Tibial nerve (tissue), 4 donors: Measurements from ENCODE around the gene EFNA5. TPM values are rescaled to one million over a fixed set of nuclear protein-coding genes. Genes with fewer than 3 reads are reported as not detected.

Experiments used
- DNase-seq, 2 donors: peaks; one replicate each; pipeline ENCODE4 v3.0.0-alpha.2; 2019; ENCODE audit warnings: low spot score in 2 of 2
- H3K27ac ChIP-seq, 4 donors: fragments of 200-600 bp; sonication (generic) in 3 of 4; one replicate each; pipeline ENCODE4 v1.5.1; 2017 to 2019; ENCODE audit warnings: mild to moderate bottlenecking in 1 of 4
- H3K27me3 ChIP-seq, 2 donors: fragments of 200-600 bp; sonication (generic) in 1 of 2; one replicate each; pipeline versions ENCODE4 v1.5.1 to v1.6.0; 2017 to 2019
- H3K36me3 ChIP-seq, 3 donors: fragments of 200-600 bp; sonication (generic); one replicate each; pipeline ENCODE4 v1.5.1; 2018 to 2019
- H3K4me1 ChIP-seq, 4 donors: fragments of 200-600 bp; sonication (generic) in 3 of 4; one replicate each; pipeline ENCODE4 v1.5.1; 2017 to 2019
- H3K4me3 ChIP-seq, 4 donors: fragments of 200-600 bp; sonication (generic) in 3 of 4; one replicate each; pipeline ENCODE4 v1.5.1; 2017 to 2019; ENCODE audit warnings: mild to moderate bottlenecking in 1 of 4, moderate library complexity in 1 of 4
- H3K9me3 ChIP-seq, 4 donors: fragments of 200-600 bp; sonication (generic) in 3 of 4; one replicate each; pipeline ENCODE4 v1.5.1; 2017 to 2019
- CTCF ChIP-seq, 5 experiments: fragments of 200-600 bp in 3 of 5; fragments of 450-650 bp in 2 of 5; sonication (generic) in 3 of 5; IDR thresholded peaks; one replicate each; pipeline ENCODE4 v1.5.1; 2016 to 2019; ENCODE audit warnings: antibody characterized with exemption in 5 of 5, mild to moderate bottlenecking in 3 of 5, moderate library complexity in 2 of 5
- EP300 ChIP-seq, 2 donors: sonication (generic); formaldehyde crosslinking; IDR thresholded peaks; one replicate each; pipeline ENCODE4 v1.6.1; 2017; ENCODE audit warnings: antibody characterized with exemption in 2 of 2, mild to moderate bottlenecking in 1 of 2
- POLR2A ChIP-seq, 2 donors: fragments of 450-650 bp; IDR thresholded peaks; one replicate each; pipeline ENCODE4 v1.6.1; 2017; ENCODE audit warnings: antibody characterized with exemption in 2 of 2, mild to moderate bottlenecking in 2 of 2, moderate library complexity in 2 of 2
- WGBS, 2 donors: methylation state at CpG; one replicate each; pipeline ENCODE4 v1.1.5; 2018; 5-methylcytosine and 5-hydroxymethylcytosine counted together
- total RNA-seq, 4 donors: library from RNA; depleted of rRNA; stranded (reverse); fragments of >200 nt; gene quantifications; one replicate each; pipeline ENCODE4 v1.1.0, GENCODE V29; 2016

EFNA5 gene
- total RNA-seq, 4 donors from 2014 or later = 6.3 to 10.2 (median 6.9) TPM

- H3K27ac ChIP-seq = no peak overlapping the region
- DNase-seq = no peak
- H3K27me3 ChIP-seq = no peaks in the 10 kb centered on the region
- TF ChIP-seq CTCF (IDR thresholded peaks at IDR 0.05) (no peak), POLR2A (IDR thresholded peaks at IDR 0.05) (no peak)
- whole genome bisulfite sequencing, 2 donors = 98 to 100% methylated on average over 2 of the region's 2 CpGs
- no peaks in the 10 kb centered on the region for H3K36me3 ChIP-seq
- H3K4me3 ChIP-seq = no peak overlapping the region
- H3K4me1 ChIP-seq = peaks cover 0 to 2% (median 0%) of the 10 kb centered on the region in 4 donors
- H3K9me3 ChIP-seq = no peaks in the 10 kb centered on the region
These were observed 306.1 kb downstream of the EFNA5 start for GRCh38 chr5:107364443-107365319.

GRCh38 chr5:107363768-107364167 is 307.0 kb downstream of the EFNA5 start:
- TF ChIP-seq POLR2A (IDR thresholded peaks at IDR 0.05) (no peak), EP300 (IDR thresholded peaks at IDR 0.05) (no peak), CTCF (IDR thresholded peaks at IDR 0.05) (no peak)
- Histone ChIP-seq H3K4me3 (no peak overlapping the region), H3K27ac (no peak overlapping the region), H3K36me3 (no peaks in the 10 kb centered on the region), H3K27me3 (no peaks in the 10 kb centered on the region), H3K9me3 (no peaks in the 10 kb centered on the region), H3K4me1 (peaks cover 0 to 11% (median 0%) of the 10 kb centered on the region in 4 donors)
- DNase-seq = no peak
- 84 to 85% methylated on average over 3 of the region's 3 CpGs for WGBS, 2 donors

- peak in 1 of 2 donors; percentile 67 for DNase-seq
- Histone ChIP-seq H3K4me1 (peaks cover 0 to 12% (median 0%) of the 10 kb centered on the region in 4 donors), H3K27ac (no peak overlapping the region), H3K9me3 (no peaks in the 10 kb centered on the region), H3K27me3 (no peaks in the 10 kb centered on the region), H3K4me3 (no peak overlapping the region), H3K36me3 (no peaks in the 10 kb centered on the region)
- WGBS, 2 donors = 73 to 79% methylated on average over 4 of the region's 4 CpGs
- TF ChIP-seq EP300 (IDR thresholded peaks at IDR 0.05) (peak in 1 of 2 donors; percentile 78), CTCF (IDR thresholded peaks at IDR 0.05) (no peak), POLR2A (IDR thresholded peaks at IDR 0.05) (no peak)
These were observed 308.8 kb downstream of the EFNA5 start for GRCh38 chr5:107361945-107362344.

- Histone ChIP-seq H3K4me3 (no peak overlapping the region), H3K4me1 (peaks cover 0 to 12% (median 0%) of the 10 kb centered on the region in 4 donors), H3K27ac (no peak overlapping the region), H3K36me3 (no peaks in the 10 kb centered on the region), H3K27me3 (no peaks in the 10 kb centered on the region), H3K9me3 (no peaks in the 10 kb centered on the region)
- no peak for DNase-seq
- 55 to 59% methylated on average over 2 of the region's 2 CpGs for WGBS, 2 donors
- TF ChIP-seq CTCF (IDR thresholded peaks at IDR 0.05) (no peak), EP300 (IDR thresholded peaks at IDR 0.05) (no peak), POLR2A (IDR thresholded peaks at IDR 0.05) (no peak)
These were observed 310.9 kb downstream of the EFNA5 start for GRCh38 chr5:107359916-107360234.

- Histone ChIP-seq H3K4me1 (peaks cover 0 to 12% (median 0%) of the 10 kb centered on the region in 4 donors), H3K27ac (no peak overlapping the region), H3K27me3 (no peaks in the 10 kb centered on the region), H3K36me3 (no peaks in the 10 kb centered on the region), H3K4me3 (no peak overlapping the region), H3K9me3 (no peaks in the 10 kb centered on the region)
- 60 to 63% methylated on average over 6 of the region's 6 CpGs for WGBS, 2 donors
- DNase-seq = no peak
- no peak for TF ChIP-seq POLR2A (IDR thresholded peaks at IDR 0.05)
- no peak for TF ChIP-seq EP300 (IDR thresholded peaks at IDR 0.05)
These were observed 311.5 kb downstream of the EFNA5 start for GRCh38 chr5:107359033-107359915.
